ENCODE measurements around the gene SNX10.

DNA sequence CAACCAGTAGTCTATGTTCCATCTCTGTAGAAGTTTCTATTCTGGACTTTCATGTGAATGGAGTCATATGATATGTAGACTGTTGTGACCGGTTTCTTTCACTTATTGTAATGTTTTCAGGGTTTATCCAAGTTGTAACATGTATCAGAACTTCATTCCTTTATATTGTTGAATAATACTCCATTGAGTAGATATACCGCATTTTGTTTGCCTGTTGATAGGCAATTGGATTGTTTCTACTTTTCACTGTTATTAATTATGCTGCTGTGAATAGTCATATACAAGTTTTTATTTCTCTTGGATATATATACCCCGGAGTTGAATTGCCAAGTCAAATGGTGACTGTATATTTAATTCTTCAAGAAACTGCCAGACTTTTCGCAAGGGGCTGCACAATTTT, 40.1 kb downstream of the SNX10 start:
- TF ChIP-seq, protein P1, sequence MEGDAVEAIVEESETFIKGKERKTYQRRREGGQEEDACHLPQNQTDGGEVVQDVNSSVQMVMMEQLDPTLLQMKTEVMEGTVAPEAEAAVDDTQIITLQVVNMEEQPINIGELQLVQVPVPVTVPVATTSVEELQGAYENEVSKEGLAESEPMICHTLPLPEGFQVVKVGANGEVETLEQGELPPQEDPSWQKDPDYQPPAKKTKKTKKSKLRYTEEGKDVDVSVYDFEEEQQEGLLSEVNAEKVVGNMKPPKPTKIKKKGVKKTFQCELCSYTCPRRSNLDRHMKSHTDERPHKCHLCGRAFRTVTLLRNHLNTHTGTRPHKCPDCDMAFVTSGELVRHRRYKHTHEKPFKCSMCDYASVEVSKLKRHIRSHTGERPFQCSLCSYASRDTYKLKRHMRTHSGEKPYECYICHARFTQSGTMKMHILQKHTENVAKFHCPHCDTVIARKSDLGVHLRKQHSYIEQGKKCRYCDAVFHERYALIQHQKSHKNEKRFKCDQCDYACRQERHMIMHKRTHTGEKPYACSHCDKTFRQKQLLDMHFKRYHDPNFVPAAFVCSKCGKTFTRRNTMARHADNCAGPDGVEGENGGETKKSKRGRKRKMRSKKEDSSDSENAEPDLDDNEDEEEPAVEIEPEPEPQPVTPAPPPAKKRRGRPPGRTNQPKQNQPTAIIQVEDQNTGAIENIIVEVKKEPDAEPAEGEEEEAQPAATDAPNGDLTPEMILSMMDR (conservative IDR thresholded peaks at IDR 0.05; ENCODE audit: low read depth, low read length), result no peak
- TF ChIP-seq MAFK (IDR thresholded peaks at IDR 0.05; ENCODE audit: low read depth, low read length) (no peak), RCOR1 (IDR thresholded peaks at IDR 0.05; ENCODE audit: insufficient replicate concordance, low read length) (no peak), POLR2A (IDR thresholded peaks at IDR 0.05; ENCODE audit: low read depth, low read length) (no peak), RAD21 (IDR thresholded peaks at IDR 0.05; ENCODE audit: low read length) (no peak), MAZ (IDR thresholded peaks at IDR 0.05; ENCODE audit: borderline replicate concordance, low read depth, low read length) (no peak), RFX5 (IDR thresholded peaks at IDR 0.05; ENCODE audit: low read depth, low read length) (no peak), CEBPB (IDR thresholded peaks at IDR 0.05; ENCODE audit: low read depth, low read length) (no peak)
- TF ChIP-seq, protein P2, sequence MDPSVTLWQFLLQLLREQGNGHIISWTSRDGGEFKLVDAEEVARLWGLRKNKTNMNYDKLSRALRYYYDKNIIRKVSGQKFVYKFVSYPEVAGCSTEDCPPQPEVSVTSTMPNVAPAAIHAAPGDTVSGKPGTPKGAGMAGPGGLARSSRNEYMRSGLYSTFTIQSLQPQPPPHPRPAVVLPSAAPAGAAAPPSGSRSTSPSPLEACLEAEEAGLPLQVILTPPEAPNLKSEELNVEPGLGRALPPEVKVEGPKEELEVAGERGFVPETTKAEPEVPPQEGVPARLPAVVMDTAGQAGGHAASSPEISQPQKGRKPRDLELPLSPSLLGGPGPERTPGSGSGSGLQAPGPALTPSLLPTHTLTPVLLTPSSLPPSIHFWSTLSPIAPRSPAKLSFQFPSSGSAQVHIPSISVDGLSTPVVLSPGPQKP (IDR thresholded peaks at IDR 0.05; ENCODE audit: borderline replicate concordance, low read depth, low read length), result no peak

Measured in IMR-90 (cell line).